Activated naive CD4-positive, alpha-beta T cell treated with anti-CD3 and anti-CD28 coated beads, Interleukin-2, amount 50 U/mL, for 72 hours (primary cell): ENCODE results near the gene RALBP1. TPM values are rescaled to one million over a fixed set of nuclear protein-coding genes. Genes with fewer than 3 reads are reported as not detected.

Experiments used
- ATAC-seq, 2 donors: fragments of 150-1000 bp; cut with Tn5 transposase; 2 replicates each; pipeline ENCODE4 v1.10.0; 2021; ENCODE audit warnings: mild to moderate bottlenecking in 2 of 2, moderate library complexity in 2 of 2
- DNase-seq, 2 donors: peaks; one replicate each; pipeline ENCODE4 v3.0.0; 2021 to 2022; ENCODE audit warnings: low spot score in 2 of 2
- H3K27ac Mint-ChIP-seq, 2 donors: one replicate each; pipeline ENCODE4 v1.8.0; 2022; ENCODE audit warnings: mild to moderate bottlenecking in 2 of 2, mixed read lengths in 2 of 2
- H3K36me3 Mint-ChIP-seq, 2 donors: one replicate each; pipeline ENCODE4 v1.8.0; 2022; ENCODE audit warnings: mixed read lengths in 2 of 2
- H3K9me3 Mint-ChIP-seq, 2 donors: one replicate each; pipeline ENCODE4 v1.8.0; 2022; ENCODE audit warnings: mixed read lengths in 2 of 2
- total RNA-seq, 2 donors: library from RNA; stranded (reverse); gene quantifications; one replicate each; pipeline ENCODE4 v1.2.3, GENCODE V29; 2022

RALBP1 gene
- total RNA-seq, 2 donors from 2014 or later = 50.6 to 51.6 TPM

GRCh38 chr18:9522952-9523351 lies 47.6 kb downstream of the RALBP1 start:
- DNase-seq (no peak), ATAC-seq (no peak)
- peaks cover 8 to 10% of the 10 kb centered on the region in 2 donors for H3K36me3 Mint-ChIP-seq
- no peaks in the 10 kb centered on the region for H3K9me3 Mint-ChIP-seq
- H3K27ac Mint-ChIP-seq = no peak overlapping the region

GRCh38 chr18:9526458-9526857 lies 51.1 kb downstream of the RALBP1 start:
- no peak overlapping the region for H3K27ac Mint-ChIP-seq
- peaks cover 14 to 18% of the 10 kb centered on the region in 2 donors for H3K36me3 Mint-ChIP-seq
- DNase-seq = no peak
- no peak for ATAC-seq
- no peaks in the 10 kb centered on the region for H3K9me3 Mint-ChIP-seq

- Mint-ChIP-seq H3K36me3 (peaks cover 14 to 18% of the 10 kb centered on the region in 2 donors), H3K27ac (peak overlapping the region in 1 of 2 donors; percentile 27), H3K9me3 (no peaks in the 10 kb centered on the region)
- DNase-seq (no peak), ATAC-seq (no peak)
These were observed 55.1 kb downstream of the RALBP1 start for GRCh38 chr18:9530226-9531009.

GRCh38 chr18:9531791-9532410 lies 56.6 kb downstream of the RALBP1 start:
- Mint-ChIP-seq H3K36me3 (peaks cover 23 to 26% of the 10 kb centered on the region in 2 donors), H3K9me3 (no peaks in the 10 kb centered on the region), H3K27ac (no peak overlapping the region)
- no peak for DNase-seq
- ATAC-seq = no peak

GRCh38 chr18:9534844-9535243 lies 59.5 kb downstream of the RALBP1 start:
- H3K36me3 Mint-ChIP-seq = peaks cover 8 to 9% of the 10 kb centered on the region in 2 donors
- no peaks in the 10 kb centered on the region for H3K9me3 Mint-ChIP-seq
- ATAC-seq (no peak), DNase-seq (no peak)
- no peak overlapping the region for H3K27ac Mint-ChIP-seq

- ATAC-seq (no peak), DNase-seq (no peak)
- Mint-ChIP-seq H3K36me3 (peaks cover 8 to 9% of the 10 kb centered on the region in 2 donors), H3K9me3 (no peaks in the 10 kb centered on the region), H3K27ac (no peak overlapping the region)
These were observed 60.2 kb downstream of the RALBP1 start for GRCh38 chr18:9535430-9535991.

GRCh38 chr18:9536354-9537152 lies 61.2 kb downstream of the RALBP1 start:
- ATAC-seq = no peak

GRCh38 chr18:9537677-9538076 lies 62.4 kb downstream of the RALBP1 start:
- ATAC-seq = no peak
- no peak for DNase-seq
- Mint-ChIP-seq H3K27ac (no peak overlapping the region), H3K36me3 (peaks cover 8 to 9% of the 10 kb centered on the region in 2 donors), H3K9me3 (no peaks in the 10 kb centered on the region)

More at GRCh38 chr18:9536354-9537152, 61.2 kb downstream of the RALBP1 start:
- H3K9me3 Mint-ChIP-seq = no peaks in the 10 kb centered on the region
- no peak overlapping the region for H3K27ac Mint-ChIP-seq
- H3K36me3 Mint-ChIP-seq = peaks cover 8 to 9% of the 10 kb centered on the region in 2 donors
- no peak for DNase-seq

- Mint-ChIP-seq H3K27ac (no peak overlapping the region), H3K9me3 (no peaks in the 10 kb centered on the region), H3K36me3 (peaks cover 8 to 9% of the 10 kb centered on the region in 2 donors)
- DNase-seq (no peak), ATAC-seq (no peak)
These were observed 64.0 kb downstream of the RALBP1 start for GRCh38 chr18:9539283-9539682.

- H3K27ac Mint-ChIP-seq = peak overlapping the region in 1 of 2 donors; percentile 43
- ATAC-seq (no peak), DNase-seq (no peak)
- H3K36me3 Mint-ChIP-seq = peaks cover 8 to 9% of the 10 kb centered on the region in 2 donors
- no peaks in the 10 kb centered on the region for H3K9me3 Mint-ChIP-seq
These were observed 64.6 kb downstream of the RALBP1 start for GRCh38 chr18:9539938-9540337.

GRCh38 chr18:9542924-9543323 lies 67.6 kb downstream of the RALBP1 start:
- Mint-ChIP-seq H3K27ac (peak overlapping the region in 1 of 2 donors; percentile 19), H3K36me3 (no peaks in the 10 kb centered on the region), H3K9me3 (no peaks in the 10 kb centered on the region)
- no peak for DNase-seq
- no peak for ATAC-seq

GRCh38 chr18:9545029-9545428 lies 69.7 kb downstream of the RALBP1 start:
- Mint-ChIP-seq H3K9me3 (no peaks in the 10 kb centered on the region), H3K36me3 (peaks cover 0 to 10% of the 10 kb centered on the region in 2 donors), H3K27ac (peak overlapping the region in 1 of 2 donors; percentile 19)
- DNase-seq = no peak
- ATAC-seq = no peak

GRCh38 chr18:9546468-9546867 lies 71.2 kb downstream of the RALBP1 start:
- H3K9me3 Mint-ChIP-seq = no peaks in the 10 kb centered on the region

GRCh38 chr18:9547782-9548181 lies 72.5 kb downstream of the RALBP1 start:
- no peak for DNase-seq
- Mint-ChIP-seq H3K36me3 (peaks cover 3 to 10% of the 10 kb centered on the region in 2 donors), H3K27ac (no peak overlapping the region), H3K9me3 (no peaks in the 10 kb centered on the region)
- ATAC-seq = no peak

More at GRCh38 chr18:9546468-9546867, 71.2 kb downstream of the RALBP1 start:
- ATAC-seq (no peak), DNase-seq (no peak)
- peaks cover 0 to 10% of the 10 kb centered on the region in 2 donors for H3K36me3 Mint-ChIP-seq
- H3K27ac Mint-ChIP-seq = no peak overlapping the region

- DNase-seq (no peak), ATAC-seq (no peak)
- no peak overlapping the region for H3K27ac Mint-ChIP-seq
These were observed 74.1 kb downstream of the RALBP1 start for GRCh38 chr18:9549405-9549804.

GRCh38 chr18:9550429-9550828 lies 75.1 kb downstream of the RALBP1 start:
- H3K27ac Mint-ChIP-seq = no peak overlapping the region
- no peaks in the 10 kb centered on the region for H3K9me3 Mint-ChIP-seq
- ATAC-seq (no peak), DNase-seq (no peak)
- peaks cover 12 to 21% of the 10 kb centered on the region in 2 donors for H3K36me3 Mint-ChIP-seq

More at GRCh38 chr18:9549405-9549804, 74.1 kb downstream of the RALBP1 start:
- peaks cover 12 to 15% of the 10 kb centered on the region in 2 donors for H3K36me3 Mint-ChIP-seq
- H3K9me3 Mint-ChIP-seq = no peaks in the 10 kb centered on the region
